Measurements from ENCODE around the gene CEMIP2.
A peak's percentile ranks its signal among the peaks of the same experiment; 100 is the strongest.

CEMIP2 gene

GRCh38 chr9:71681708-71682272, 86.5 kb downstream of the CEMIP2 start:
- peak overlapping the region; percentile 59 for H3K27ac ChIP-seq
- TF ChIP-seq CTCF (conservative IDR thresholded peaks at IDR 0.05): no peak

GRCh38 chr9:71681104-71681707, 87.1 kb downstream of the CEMIP2 start:
- TF ChIP-seq CTCF (conservative IDR thresholded peaks at IDR 0.05): no peak
- peak overlapping the region; percentile 59 for H3K27ac ChIP-seq

GRCh38 chr9:71680189-71680980, 87.9 kb downstream of the CEMIP2 start:
- peak overlapping the region; percentile 59 for H3K27ac ChIP-seq
- no peak for TF ChIP-seq CTCF (conservative IDR thresholded peaks at IDR 0.05)

- no peak overlapping the region for H3K27ac ChIP-seq
- no peak for TF ChIP-seq CTCF (conservative IDR thresholded peaks at IDR 0.05)
Observed at GRCh38 chr9:71678999-71679398, 89.3 kb downstream of the CEMIP2 start.

- no peak overlapping the region for H3K27ac ChIP-seq
- TF ChIP-seq CTCF (conservative IDR thresholded peaks at IDR 0.05): no peak
Observed at GRCh38 chr9:71677209-71677608, 91.1 kb downstream of the CEMIP2 start.

GRCh38 chr9:71676460-71676859, 91.9 kb downstream of the CEMIP2 start:
- TF ChIP-seq CTCF (conservative IDR thresholded peaks at IDR 0.05): no peak
- no peak overlapping the region for H3K27ac ChIP-seq

- no peak overlapping the region for H3K27ac ChIP-seq
- TF ChIP-seq CTCF (conservative IDR thresholded peaks at IDR 0.05): no peak
Observed at GRCh38 chr9:71675857-71676165, 92.5 kb downstream of the CEMIP2 start.

All from VCaP (cell line).